Smooth muscle cell (in vitro differentiated cells): ENCODE measurements around the gene PCBP4. TPM values are rescaled to one million over a fixed set of nuclear protein-coding genes. Genes with fewer than 3 reads are reported as not detected.
A peak's percentile ranks its signal among the peaks of the same experiment; 100 is the strongest.

Experiments
- DNase-seq: peaks from one replicate; lab custom pipeline; 2025; ENCODE audit not compliant: unreplicated experiment; lab: John Stamatoyannopoulos, UW
- H2AFZ ChIP-seq: fragments of 200-600 bp; sonication (generic); 2 replicates; pipeline ENCODE4 v1.6.0; 2016; ENCODE audit warnings: antibody characterized with exemption, low read depth, mild to moderate bottlenecking
- H3F3A ChIP-seq: fragments of 200-600 bp; sonication (generic); 2 replicates; pipeline ENCODE4 v1.6.0; 2017; ENCODE audit warnings: antibody characterized with exemption, low read depth
- H3K27ac ChIP-seq: fragments of 200-600 bp; sonication (generic); 2 replicates; pipeline ENCODE4 v1.5.1; 2016; ENCODE audit warnings: low read depth, mild to moderate bottlenecking
- H3K27me3 ChIP-seq: fragments of 200-600 bp; sonication (generic); 2 replicates; pipeline ENCODE4 v1.6.1; 2016; ENCODE audit warnings: low read depth, mild to moderate bottlenecking
- H3K36me3 ChIP-seq: fragments of 200-600 bp; sonication (generic); 2 replicates; pipeline ENCODE4 v1.5.1; 2016; ENCODE audit warnings: low read depth
- H3K4me1 ChIP-seq: fragments of 200-600 bp; sonication (generic); 2 replicates; pipeline ENCODE4 v1.5.1; 2016; ENCODE audit warnings: low read depth
- H3K4me2 ChIP-seq: fragments of 200-600 bp; sonication (generic); 2 replicates; pipeline ENCODE4 v1.6.0; 2016; ENCODE audit warnings: mild to moderate bottlenecking
- H3K4me3 ChIP-seq: fragments of 200-600 bp; sonication (generic); 2 replicates; pipeline ENCODE4 v1.5.1; 2016; ENCODE audit warnings: mild to moderate bottlenecking
- H3K79me2 ChIP-seq: fragments of 200-600 bp; sonication (generic); 2 replicates; pipeline ENCODE4 v1.6.0; 2016; ENCODE audit warnings: low read depth, mild to moderate bottlenecking
- H3K9ac ChIP-seq: fragments of 200-600 bp; sonication (generic); 2 replicates; pipeline ENCODE4 v1.6.0; 2016; ENCODE audit warnings: low read depth
- H3K9me3 ChIP-seq: fragments of 200-600 bp; sonication (generic); replicated peaks from 2 replicates; pipeline ENCODE4 v1.5.1; 2016; ENCODE audit warnings: low read depth
- H4K20me1 ChIP-seq: fragments of 200-600 bp; sonication (generic); 2 replicates; pipeline ENCODE4 v1.6.0; 2016; ENCODE audit warnings: low read depth
- CTCF ChIP-seq: fragments of 200-600 bp; sonication (generic); IDR thresholded peaks from 2 replicates; pipeline ENCODE4 v1.5.1; 2017; ENCODE audit warnings: borderline replicate concordance, mild to moderate bottlenecking, antibody characterized with exemption; ENCODE audit not compliant: insufficient read depth, poor library complexity, severe bottlenecking
- WGBS: methylation state at CpG from one replicate; pipeline ENCODE4 v1.1.7; 2016; ENCODE audit warnings: low lambda C conversion rate; 5-methylcytosine and 5-hydroxymethylcytosine counted together
- polyA plus RNA-seq: library from polyadenylated mRNA; unstranded; fragments of >200 nt; fragmentation: Nextera tagmentation; extraction: Ambion mirVana; gene quantifications from 2 replicates; pipeline ENCODE4 v1.2.1, GENCODE V29; 2016
- total RNA-seq: library from RNA; depleted of rRNA; stranded (reverse); fragments of >200 nt; gene quantifications from 2 replicates; pipeline ENCODE4 v1.2.3, GENCODE V29; 2014

Gene PCBP4
- total and polyA plus RNA-seq, 2 experiments from 2014 or later = 42.6 to 81.2 TPM

GRCh38 chr3:51968883-51969678, 1.8 kb upstream of the PCBP4 start:
- Histone ChIP-seq H3K4me1 (peaks cover 41% of the 10 kb centered on the region), H3K9ac (no peak overlapping the region), H3K4me3 (peak overlapping the region; percentile 79), H3K79me2 (peaks cover 34% of the 10 kb centered on the region), H3K27me3 (no peaks in the 10 kb centered on the region), H3K27ac (no peak overlapping the region), H3K4me2 (peak overlapping the region; percentile 86), H3K36me3 (no peaks in the 10 kb centered on the region), H3K9me3 (no peaks in the 10 kb centered on the region), H2AFZ (no peak overlapping the region), H4K20me1 (peaks cover 17% of the 10 kb centered on the region), H3F3A (peaks cover 11% of the 10 kb centered on the region)
- TF ChIP-seq CTCF = no peak
- no peak for DNase-seq
- 83% methylated on average over 6 of the region's 6 CpGs for WGBS

- Histone ChIP-seq H4K20me1 (peaks cover 26% of the 10 kb centered on the region), H3K36me3 (no peaks in the 10 kb centered on the region), H3K27me3 (no peaks in the 10 kb centered on the region), H3F3A (peaks cover 11% of the 10 kb centered on the region), H3K27ac (no peak overlapping the region), H3K4me3 (peak overlapping the region; percentile 79), H3K4me2 (peak overlapping the region; percentile 86), H3K9ac (peak overlapping the region; percentile 35), H3K9me3 (no peaks in the 10 kb centered on the region), H3K4me1 (peaks cover 39% of the 10 kb centered on the region), H3K79me2 (peaks cover 36% of the 10 kb centered on the region), H2AFZ (peak overlapping the region; percentile 68)
- 7% methylated on average over 10 of the region's 11 CpGs for WGBS
- no peak for TF ChIP-seq CTCF
- no peak for DNase-seq
Observed at GRCh38 chr3:51968170-51968775, 1.0 kb upstream of the PCBP4 start.

- peaks cover 39% of the 10 kb centered on the region for H4K20me1 ChIP-seq
- no peaks in the 10 kb centered on the region for H3K27me3 ChIP-seq
- H3K4me1 ChIP-seq = peaks cover 45% of the 10 kb centered on the region
- DNase-seq = no peak
- WGBS = 10% methylated on average over 22 of the region's 33 CpGs
- H3K9me3 ChIP-seq = no peaks in the 10 kb centered on the region
- H3K9ac ChIP-seq = peak overlapping the region; percentile 71
- H3K36me3 ChIP-seq = no peaks in the 10 kb centered on the region
- H3F3A ChIP-seq = peaks cover 11% of the 10 kb centered on the region
- peak overlapping the region; percentile 54 for H2AFZ ChIP-seq
- peak overlapping the region; percentile 31 for H3K27ac ChIP-seq
- peaks cover 36% of the 10 kb centered on the region for H3K79me2 ChIP-seq
- H3K4me2 ChIP-seq = peak overlapping the region; percentile 86
- H3K4me3 ChIP-seq = peak overlapping the region; percentile 79
- TF ChIP-seq CTCF = no peak
Observed at GRCh38 chr3:51966922-51967383, 301 bp downstream of the PCBP4 start.
